Gastrocnemius medialis (tissue), 4 donors: Measurements from ENCODE around the gene TNS4.

Source experiments
- POLR2A ChIP-seq, 2 donors: fragments of 450-650 bp; IDR thresholded peaks; one replicate each; pipeline ENCODE4 v1.6.1; 2017; ENCODE audit warnings: antibody characterized with exemption in 2 of 2, mild to moderate bottlenecking in 2 of 2, moderate library complexity in 2 of 2
- TF ChIP-seq, protein P1 (sequence below), 5 experiments: fragments of 450-650 bp in 3 of 5; fragments of 200-600 bp in 2 of 5; sonication (generic) in 2 of 5; IDR thresholded peaks in 4 of 5; conservative IDR thresholded peaks in 1 of 5; 1 replicate in 4 of 5; 2 replicates in 1 of 5; pipeline ENCODE4 v1.5.1; 2016 to 2019; ENCODE audit warnings: antibody characterized with exemption in 5 of 5, mild to moderate bottlenecking in 3 of 5, moderate library complexity in 3 of 5

DNA sequence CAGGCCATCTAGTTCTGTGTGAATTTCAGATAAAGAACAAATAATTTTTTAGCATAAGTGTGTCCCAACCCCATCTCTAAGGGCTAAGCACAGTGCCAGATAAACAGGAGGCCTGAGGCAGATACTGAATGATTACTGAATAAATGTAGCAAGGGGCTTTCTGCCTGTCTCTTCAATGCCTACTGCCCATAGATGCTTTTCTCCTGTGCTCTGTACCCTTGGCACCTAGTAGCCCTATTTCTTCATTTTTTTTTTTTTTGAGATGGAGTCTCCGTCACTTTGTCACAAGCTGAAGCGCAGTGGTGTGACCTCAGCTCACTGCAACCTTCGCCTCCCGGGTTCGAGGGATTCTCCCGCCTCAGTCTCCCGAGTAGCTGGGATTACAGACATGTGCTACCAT, 32.9 kb downstream of the TNS4 start:
- TF ChIP-seq, protein P1, sequence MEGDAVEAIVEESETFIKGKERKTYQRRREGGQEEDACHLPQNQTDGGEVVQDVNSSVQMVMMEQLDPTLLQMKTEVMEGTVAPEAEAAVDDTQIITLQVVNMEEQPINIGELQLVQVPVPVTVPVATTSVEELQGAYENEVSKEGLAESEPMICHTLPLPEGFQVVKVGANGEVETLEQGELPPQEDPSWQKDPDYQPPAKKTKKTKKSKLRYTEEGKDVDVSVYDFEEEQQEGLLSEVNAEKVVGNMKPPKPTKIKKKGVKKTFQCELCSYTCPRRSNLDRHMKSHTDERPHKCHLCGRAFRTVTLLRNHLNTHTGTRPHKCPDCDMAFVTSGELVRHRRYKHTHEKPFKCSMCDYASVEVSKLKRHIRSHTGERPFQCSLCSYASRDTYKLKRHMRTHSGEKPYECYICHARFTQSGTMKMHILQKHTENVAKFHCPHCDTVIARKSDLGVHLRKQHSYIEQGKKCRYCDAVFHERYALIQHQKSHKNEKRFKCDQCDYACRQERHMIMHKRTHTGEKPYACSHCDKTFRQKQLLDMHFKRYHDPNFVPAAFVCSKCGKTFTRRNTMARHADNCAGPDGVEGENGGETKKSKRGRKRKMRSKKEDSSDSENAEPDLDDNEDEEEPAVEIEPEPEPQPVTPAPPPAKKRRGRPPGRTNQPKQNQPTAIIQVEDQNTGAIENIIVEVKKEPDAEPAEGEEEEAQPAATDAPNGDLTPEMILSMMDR (IDR thresholded peaks at IDR 0.05 in 4 of 5, conservative IDR thresholded peaks at IDR 0.05 in 1 of 5), result no peak
- no peak for TF ChIP-seq POLR2A (IDR thresholded peaks at IDR 0.05)
